GM21390 (cell line): ENCODE measurements around the gene C16orf92.
"Not testable (repeated sequence)": the region's sequence is repeated elsewhere in the genome, so short reads cannot be mapped to it uniquely, and the experiment has no call there.

ENCODE experiments used
- ATAC-seq: cut with Tn5 transposase; IDR thresholded peaks from one replicate; pipeline ENCODE4 v1.9.1; 2021; ENCODE audit not compliant: unreplicated experiment

Gene C16orf92

DNA sequence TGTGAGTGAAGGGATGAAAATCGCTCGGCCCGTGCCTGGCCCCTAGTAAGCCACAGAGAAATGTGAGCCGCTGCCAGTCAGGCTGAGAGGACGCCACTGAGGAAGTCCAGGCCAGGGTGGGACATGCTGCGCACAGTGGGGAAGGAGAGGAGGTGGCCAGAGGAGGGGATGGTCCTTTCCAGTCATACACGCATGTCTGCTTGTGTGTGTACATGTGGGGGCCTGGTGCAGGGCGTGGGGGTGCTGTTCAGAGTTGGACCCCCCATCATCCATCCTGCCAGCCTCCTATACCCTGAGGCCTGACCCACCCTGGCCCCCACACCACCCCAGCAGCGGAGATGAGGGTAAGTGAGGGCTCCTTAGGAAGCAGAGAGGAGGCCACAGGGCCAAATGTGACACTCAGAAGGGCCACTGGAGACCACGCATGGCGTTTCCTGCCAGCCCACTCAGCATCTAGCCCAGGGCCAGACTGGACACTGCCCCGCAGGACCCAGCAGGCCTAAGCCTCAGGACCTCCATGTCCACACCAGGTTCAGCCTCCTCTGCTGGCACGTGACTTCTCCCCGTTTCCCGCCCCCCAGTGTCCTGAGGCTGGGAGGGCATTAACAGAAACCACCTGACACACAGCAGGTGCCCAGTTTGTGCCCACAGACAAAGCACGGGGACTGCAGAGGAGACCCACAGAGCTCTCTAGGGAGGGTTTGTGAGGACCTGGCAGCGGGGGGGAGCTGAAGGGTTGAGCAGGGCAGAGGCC lies 19.2 kb upstream of the C16orf92 start:
- no peak for ATAC-seq

DNA sequence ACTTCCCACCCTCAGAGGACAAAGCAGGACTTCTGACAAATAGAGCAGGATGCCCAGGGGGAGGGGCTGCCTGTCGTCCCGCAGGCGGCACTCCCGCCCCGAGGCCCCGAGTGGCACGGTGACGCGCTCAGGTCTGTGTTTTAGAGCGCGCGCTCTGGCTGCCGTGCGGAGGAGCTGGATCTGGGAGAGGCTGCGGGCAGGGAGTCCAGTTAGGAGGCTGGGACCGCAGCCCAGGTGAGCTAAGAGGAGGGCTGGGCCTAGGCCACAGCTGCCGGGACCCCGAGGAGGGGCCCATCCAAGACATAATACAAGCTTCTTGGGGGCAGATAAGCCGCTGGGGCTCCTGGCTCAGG lies 18.6 kb upstream of the C16orf92 start:
- no peak for ATAC-seq

- ATAC-seq = no peak
These were observed 18.2 kb upstream of the C16orf92 start for GRCh38 chr16:30004811-30005242.

- no peak for ATAC-seq
These were observed 17.5 kb upstream of the C16orf92 start for GRCh38 chr16:30005341-30006094.

GRCh38 chr16:30006095-30006473 lies 16.9 kb upstream of the C16orf92 start:
- no peak for ATAC-seq

GRCh38 chr16:30006659-30007377 lies 16.2 kb upstream of the C16orf92 start:
- no peak for ATAC-seq

DNA sequence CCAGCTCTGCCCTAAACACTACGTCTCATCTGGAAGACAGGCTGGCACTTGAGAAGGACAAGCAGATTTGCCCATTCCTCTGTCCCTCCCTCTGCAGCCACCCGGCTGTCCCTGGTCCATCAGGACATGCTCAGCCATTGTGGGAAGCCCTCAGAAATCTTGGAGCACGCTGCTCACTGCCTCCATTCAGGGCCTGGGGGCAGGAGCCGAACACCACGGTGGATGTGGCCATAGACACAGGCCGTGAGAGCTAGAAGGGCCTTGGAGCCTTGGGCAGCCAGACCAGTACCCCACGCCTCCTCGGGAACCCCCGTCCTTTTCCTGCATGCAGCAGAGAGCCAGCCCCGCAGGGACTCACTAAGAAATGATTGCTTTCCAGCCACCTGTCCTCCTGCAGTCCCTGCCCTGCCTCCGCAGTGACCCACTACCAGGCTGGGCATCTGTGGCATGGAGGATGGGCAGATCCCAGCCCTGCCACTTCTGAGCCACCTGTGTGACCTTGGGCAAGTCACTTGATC lies 15.6 kb upstream of the C16orf92 start:
- no peak for ATAC-seq

DNA sequence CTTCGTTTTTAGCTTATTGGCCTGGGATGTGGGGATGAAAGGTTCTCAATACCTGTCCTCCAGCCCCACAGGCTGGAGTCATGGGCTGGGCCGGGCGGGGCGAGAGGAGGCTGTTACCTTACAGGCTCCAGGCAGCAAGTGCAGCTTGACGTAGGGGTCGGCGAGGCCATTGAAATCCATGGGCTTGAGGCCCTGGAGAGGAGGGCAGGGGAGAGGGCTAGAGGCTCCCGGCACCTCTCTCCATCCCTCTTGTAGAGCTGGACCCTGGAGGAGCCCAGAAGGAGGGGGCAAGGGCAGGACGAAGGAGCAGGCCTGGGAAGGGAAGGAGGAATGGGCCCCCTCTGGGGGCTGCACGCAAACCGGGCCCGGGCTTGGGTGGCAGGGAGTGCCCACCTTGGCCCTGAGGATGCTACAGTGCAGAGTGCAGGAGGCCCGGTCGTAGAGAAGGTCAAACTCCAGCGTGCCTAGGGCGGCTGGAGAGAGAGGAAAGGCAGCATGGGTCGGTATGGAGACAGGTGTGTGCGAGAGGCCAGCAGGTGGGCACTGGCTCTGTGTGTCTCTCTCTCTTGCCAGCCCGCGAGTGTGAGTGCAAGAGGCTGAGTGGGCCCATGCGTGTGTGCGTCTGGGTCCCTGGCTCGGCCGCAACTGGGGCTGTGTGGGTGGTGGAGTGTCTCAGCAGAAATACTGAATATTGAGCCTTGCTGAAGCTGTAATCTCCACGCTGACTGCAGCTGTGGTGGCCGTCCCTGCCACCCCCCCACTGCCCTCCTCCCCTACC lies 13.7 kb upstream of the C16orf92 start:
- ATAC-seq = no peak

DNA sequence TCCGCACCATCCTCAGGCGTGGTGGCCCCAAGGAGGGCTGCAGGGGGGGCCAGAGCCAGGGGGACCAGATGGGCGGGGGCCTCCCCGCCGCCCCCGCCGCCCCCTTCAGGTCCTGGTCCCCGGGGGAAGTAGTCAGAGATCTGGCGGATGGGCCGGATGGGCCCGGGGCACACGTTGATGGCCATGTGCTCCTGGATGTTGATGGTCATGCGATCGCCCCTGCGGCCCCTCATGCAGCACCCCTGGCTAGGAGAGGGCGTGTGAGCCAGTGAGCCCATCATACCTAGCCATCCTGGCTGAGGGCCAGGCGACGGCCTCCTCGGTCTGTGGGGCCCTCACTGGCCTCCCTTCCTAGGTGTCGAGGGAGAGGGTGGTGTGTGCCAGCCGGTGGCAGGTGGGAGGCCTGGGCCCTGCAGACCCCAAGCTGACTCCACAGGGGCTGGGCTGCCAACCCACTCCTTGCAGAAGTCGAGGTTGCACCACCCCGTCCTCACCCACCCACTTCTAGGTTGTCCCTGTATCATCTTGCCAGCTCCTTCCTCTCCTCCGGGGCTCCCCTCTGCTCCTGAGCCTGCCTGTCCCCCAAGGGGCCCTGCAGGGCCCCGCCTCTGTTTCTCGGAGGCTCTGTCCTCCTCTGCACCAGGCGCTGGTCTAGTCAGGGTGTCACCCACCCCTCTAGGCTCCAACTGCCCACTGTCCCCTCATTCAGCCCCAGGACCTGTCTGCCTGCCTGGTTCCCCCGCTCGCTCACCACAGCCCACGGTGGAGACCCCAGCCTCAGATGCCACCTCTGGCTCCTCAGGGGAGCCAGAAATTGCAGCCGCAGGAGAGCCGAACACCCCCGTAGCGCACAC lies 12.8 kb upstream of the C16orf92 start:
- ATAC-seq = no peak

DNA sequence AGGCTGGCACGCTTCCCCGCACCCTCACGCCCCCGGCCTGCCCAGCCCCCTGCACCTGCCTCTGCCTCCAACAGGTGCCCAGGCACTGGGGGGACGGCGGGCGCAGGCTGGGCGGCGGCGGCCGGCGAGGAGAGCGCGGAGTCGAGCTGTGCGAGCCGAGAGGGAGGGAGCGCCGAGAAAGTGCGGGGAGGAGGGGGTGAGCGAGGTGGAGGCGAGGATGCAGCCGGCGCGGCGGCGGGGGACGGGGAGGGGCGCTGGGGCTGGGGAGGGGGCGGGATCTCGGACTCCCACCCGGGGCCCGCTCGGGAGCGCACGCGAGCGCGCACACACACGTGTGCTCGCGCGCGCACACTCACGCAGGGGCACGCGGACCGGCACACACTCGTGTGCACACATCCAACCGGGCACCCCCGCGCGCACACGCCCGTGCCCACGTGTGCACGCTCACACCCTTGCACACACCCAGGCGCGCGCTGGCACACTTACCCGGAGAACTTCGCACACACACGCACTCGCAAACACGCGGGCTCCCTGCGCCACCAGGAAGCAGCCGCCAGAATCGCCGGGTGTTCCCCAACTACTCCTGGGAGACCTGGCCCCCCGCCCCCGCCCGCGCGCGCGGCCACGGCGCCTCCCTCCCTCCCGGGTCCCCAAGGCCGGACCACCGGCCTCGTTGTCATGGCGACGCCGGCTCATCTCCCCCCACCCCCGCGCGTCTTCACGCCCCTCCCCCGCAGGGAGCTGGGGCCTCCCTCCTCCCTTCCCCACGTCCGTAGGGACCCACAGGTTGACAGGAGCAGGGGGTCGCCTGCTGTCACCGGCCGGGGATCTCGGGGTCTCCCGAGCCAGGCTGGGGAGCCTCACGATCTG lies 11.9 kb upstream of the C16orf92 start, which contains the start of gene DOC2A:
DOC2A (minus strand) TSS at position 184 of the 870 bp plus-strand sequence. CDS start 805 bp downstream, outside the sequence.
- no peak for ATAC-seq

DNA sequence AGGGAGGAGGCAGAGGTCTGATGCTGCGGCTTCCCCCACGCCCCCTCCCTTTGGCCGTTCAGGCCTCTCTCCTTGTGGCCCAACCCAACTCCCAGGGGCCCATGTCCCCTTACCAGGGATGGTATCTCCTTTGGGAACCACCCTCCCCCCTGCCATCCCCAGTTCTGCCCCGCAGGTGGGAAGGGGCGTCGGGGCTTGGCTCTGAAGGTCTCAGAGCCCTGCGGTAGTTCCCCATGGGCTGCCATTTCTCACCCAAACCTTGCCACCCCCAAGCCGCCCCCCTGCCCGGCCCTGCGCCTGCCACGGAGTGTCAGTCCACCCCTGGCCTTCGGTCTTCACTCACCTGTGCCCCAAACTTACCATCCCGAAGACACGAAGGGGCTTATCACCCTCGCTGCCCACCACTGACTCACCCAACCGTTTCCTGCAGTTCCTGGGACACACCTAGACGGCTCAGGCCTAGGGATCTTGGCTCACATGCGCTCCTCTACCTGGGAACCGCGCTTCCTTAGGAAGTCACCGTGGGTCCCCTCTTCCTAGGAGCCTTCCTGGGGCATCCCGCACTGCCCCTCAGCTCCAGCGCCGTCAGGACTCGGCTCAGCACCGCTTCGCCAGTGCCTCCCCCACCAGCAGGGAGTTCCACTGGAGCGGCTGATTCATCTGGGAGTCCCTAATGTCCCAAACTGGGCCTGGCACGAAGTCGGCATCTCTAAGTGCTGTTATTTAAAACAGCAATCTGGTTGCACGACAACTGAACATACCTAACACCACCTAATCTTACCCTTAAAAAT lies 11.1 kb upstream of the C16orf92 start:
- no peak for ATAC-seq

DNA sequence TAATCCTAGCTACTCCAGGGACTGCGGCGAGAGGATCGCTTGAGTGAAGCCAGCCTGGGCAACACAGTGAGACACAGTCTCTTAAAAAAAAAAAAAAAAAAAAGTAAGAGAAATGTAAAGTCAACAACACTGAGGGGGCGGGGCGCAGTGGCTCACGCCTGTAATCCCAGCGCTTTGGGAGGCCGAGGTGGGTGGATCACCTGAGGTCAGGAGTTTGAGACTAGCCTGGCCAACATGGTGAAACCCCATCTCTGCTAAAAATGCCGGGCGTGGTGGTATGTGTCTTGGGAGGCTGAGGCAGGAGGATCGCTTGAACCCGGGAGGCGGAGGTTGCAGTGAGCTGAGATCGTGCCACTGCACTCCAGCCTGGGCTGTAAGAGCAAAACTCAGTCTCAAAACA lies 10.4 kb upstream of the C16orf92 start:
- ATAC-seq = not testable (repeated sequence)

GRCh38 chr16:30015450-30015849 lies 7.5 kb upstream of the C16orf92 start:
- ATAC-seq = not testable (repeated sequence)

- ATAC-seq = no peak
These were observed 6.3 kb upstream of the C16orf92 start for GRCh38 chr16:30016555-30017276.

DNA sequence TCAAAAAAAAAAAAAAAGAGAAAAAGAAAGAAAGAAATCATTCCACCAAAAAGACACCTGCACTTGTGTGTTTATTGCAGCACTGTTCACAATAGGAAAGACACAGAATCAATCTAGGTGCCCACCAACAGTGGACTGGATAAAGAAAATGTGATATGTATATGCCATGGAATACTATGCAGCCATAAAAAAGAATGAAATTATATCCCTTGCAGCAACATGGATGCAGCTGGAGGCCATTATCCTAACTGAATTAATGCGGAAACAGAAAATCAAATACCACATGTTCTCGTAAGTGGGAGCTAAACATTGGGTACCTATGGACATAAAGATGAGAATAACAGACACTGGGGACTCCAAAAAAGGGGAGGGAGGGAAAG lies 5.7 kb upstream of the C16orf92 start:
- no peak for ATAC-seq

- ATAC-seq = not testable (repeated sequence)
These were observed 5.1 kb upstream of the C16orf92 start for GRCh38 chr16:30017937-30018336.

GRCh38 chr16:30018731-30019158 lies 4.3 kb upstream of the C16orf92 start:
- ATAC-seq = no peak
